ENCODE results near the gene GTF3C5.
A peak's percentile ranks its signal among the peaks of the same experiment; 100 is the strongest.

GTF3C5 gene

GRCh38 chr9:132991351-132992300 lies 39.2 kb upstream of the GTF3C5 start:
- TF ChIP-seq, protein P1, sequence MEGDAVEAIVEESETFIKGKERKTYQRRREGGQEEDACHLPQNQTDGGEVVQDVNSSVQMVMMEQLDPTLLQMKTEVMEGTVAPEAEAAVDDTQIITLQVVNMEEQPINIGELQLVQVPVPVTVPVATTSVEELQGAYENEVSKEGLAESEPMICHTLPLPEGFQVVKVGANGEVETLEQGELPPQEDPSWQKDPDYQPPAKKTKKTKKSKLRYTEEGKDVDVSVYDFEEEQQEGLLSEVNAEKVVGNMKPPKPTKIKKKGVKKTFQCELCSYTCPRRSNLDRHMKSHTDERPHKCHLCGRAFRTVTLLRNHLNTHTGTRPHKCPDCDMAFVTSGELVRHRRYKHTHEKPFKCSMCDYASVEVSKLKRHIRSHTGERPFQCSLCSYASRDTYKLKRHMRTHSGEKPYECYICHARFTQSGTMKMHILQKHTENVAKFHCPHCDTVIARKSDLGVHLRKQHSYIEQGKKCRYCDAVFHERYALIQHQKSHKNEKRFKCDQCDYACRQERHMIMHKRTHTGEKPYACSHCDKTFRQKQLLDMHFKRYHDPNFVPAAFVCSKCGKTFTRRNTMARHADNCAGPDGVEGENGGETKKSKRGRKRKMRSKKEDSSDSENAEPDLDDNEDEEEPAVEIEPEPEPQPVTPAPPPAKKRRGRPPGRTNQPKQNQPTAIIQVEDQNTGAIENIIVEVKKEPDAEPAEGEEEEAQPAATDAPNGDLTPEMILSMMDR (conservative IDR thresholded peaks at IDR 0.05; ENCODE audit: low read depth, low read length), result no peak
- no peak for DNase-seq (ENCODE audit: low read depth)
- H3K4me3 ChIP-seq (ENCODE audit: low read depth, low read length), result no peak overlapping the region

DNA sequence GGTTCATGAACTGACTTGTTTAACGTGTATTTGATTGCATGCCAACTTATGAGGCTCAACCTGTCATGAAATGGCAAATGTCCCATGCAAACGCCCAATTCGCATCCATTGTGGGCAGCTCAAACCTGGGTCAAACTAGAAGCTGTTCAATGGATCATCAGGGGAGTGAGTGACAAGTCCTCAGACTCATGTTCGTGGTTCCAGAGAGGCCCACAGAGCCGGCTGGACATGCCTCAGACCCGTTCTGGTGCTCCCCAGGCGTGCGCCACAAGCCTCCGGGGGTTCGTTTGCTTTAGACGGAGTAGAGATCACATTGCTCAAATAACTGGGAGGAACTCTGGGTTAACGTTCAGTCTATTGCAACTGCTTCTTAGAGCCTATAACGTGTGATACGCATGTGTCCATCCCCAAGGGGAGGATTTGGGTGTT lies 37.3 kb upstream of the GTF3C5 start:
- TF ChIP-seq, protein P1 (conservative IDR thresholded peaks at IDR 0.05; ENCODE audit: low read depth, low read length), result no peak
- no peak overlapping the region for H3K4me3 ChIP-seq (ENCODE audit: low read depth, low read length)

DNA sequence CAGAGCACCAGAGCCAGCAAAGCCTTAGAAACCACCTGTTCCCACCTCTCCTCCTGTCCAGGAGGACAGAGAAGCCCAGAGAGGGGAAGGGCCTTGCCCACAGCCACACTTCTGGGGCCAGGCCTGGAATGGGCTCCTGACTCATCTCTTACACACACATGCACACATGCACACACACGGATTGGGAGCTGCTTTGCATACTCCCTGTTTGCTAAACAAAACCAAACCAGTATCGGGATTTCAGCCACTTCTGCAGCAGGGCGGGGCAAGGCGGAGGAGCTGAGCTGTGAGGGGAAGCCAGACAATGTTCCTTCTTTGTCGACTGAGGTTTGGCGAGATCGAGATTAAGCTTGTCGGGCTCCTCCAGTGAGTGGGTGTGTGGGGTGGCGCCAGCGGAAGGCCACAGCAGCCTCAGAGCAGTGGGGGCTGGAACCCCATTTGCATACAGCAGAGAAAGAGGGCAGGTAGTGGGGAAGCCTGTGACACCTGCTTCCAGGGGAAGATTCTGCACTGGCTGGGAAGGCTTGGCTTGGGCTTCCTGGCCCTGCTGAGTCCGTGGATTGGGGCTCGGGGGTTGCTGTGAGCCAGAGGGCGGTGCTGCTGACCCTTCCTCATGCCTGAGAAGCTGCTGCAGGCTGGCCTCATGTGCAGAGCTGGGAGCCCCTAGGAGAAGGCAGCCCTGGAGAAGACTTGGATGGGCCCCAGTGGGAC lies 36.2 kb upstream of the GTF3C5 start:
- no peak overlapping the region for H3K4me3 ChIP-seq (ENCODE audit: low read depth, low read length)
- peak; percentile 38 for DNase-seq (ENCODE audit: low read depth)
- TF ChIP-seq, protein P1 (conservative IDR thresholded peaks at IDR 0.05; ENCODE audit: low read depth, low read length), result no peak

More for the DNA sequence above, 37.3 kb upstream of the GTF3C5 start:
- no peak for DNase-seq (ENCODE audit: low read depth)

DNA sequence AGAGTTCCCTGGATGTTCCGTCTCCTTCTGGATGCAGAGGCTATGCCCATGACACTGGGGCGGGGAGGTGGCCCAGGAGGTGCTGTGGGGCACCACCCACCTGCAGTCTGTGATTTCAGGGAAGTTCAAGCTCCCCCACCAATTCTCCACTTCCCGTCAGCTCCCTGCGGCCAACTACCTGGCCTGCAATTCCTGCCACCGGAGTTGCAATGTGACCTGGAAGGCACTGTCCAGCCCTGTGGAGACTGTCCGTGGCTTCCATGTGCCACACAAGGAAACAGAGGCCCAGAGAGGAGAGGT lies 35.7 kb upstream of the GTF3C5 start:
- H3K4me3 ChIP-seq (ENCODE audit: low read depth, low read length), result no peak overlapping the region
- TF ChIP-seq, protein P1 (conservative IDR thresholded peaks at IDR 0.05; ENCODE audit: low read depth, low read length), result no peak
- DNase-seq (ENCODE audit: low read depth), result no peak

DNA sequence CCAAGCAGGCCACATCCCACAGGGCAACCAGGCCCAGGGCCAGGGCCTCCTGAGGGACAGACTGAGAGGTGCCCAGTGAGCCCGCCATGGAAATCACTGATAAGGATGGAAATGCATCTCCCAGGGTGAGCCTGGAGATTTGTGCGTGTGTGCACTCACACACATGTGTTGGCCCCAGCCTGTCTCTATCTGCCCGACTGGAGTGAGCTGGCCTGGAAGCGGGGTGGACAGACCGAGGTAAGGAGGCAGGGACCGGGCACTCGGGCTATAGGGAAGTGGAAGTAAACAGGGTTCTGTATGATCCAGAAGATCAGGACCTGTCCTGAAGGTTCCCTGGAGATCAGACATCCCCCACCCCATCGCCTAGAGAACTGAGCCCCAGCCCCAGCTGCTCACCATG lies 34.9 kb upstream of the GTF3C5 start:
- TF ChIP-seq, protein P1 (conservative IDR thresholded peaks at IDR 0.05; ENCODE audit: low read depth, low read length), result no peak
- no peak overlapping the region for H3K4me3 ChIP-seq (ENCODE audit: low read depth, low read length)
- no peak for DNase-seq (ENCODE audit: low read depth)

DNA sequence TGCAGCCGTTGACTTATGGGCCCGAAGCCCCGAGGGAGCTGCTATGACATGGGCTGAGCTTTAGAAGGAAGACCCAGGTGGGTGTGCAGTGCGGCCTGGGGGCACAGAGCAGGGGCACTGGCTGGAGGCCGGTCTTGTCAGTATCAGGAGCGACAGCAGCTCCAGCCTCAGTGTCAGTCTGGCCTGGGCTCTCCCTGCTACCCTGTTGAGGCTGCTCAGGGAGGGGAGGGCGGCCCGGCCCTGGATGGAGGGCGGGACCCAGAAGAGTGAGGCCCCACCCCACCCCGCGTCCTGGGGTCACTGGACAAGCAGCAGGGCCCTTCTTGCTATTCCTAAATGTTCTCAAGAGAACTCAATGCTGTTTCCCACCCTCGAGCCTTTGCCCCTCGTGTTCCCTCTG lies 34.3 kb upstream of the GTF3C5 start:
- DNase-seq (ENCODE audit: low read depth), result no peak
- TF ChIP-seq, protein P1 (conservative IDR thresholded peaks at IDR 0.05; ENCODE audit: low read depth, low read length), result no peak

More for the DNA sequence above, 34.3 kb upstream of the GTF3C5 start:
- H3K4me3 ChIP-seq (ENCODE audit: low read depth, low read length), result no peak overlapping the region

Measured in choroid plexus epithelial cell (primary cell).